Stimulated activated naive CD4-positive, alpha-beta T cell treated with Interleukin-2 at 50 U/mL for 16 hours (primary cell): ENCODE results near the gene GPC5.
"Not testable (repeated sequence)": the region's sequence is repeated elsewhere in the genome, so short reads cannot be mapped to it uniquely, and the experiment has no call there.

Experiments
- DNase-seq: peaks from one replicate; lab custom pipeline; 2025; lab: John Stamatoyannopoulos, UW

GPC5 gene

DNA sequence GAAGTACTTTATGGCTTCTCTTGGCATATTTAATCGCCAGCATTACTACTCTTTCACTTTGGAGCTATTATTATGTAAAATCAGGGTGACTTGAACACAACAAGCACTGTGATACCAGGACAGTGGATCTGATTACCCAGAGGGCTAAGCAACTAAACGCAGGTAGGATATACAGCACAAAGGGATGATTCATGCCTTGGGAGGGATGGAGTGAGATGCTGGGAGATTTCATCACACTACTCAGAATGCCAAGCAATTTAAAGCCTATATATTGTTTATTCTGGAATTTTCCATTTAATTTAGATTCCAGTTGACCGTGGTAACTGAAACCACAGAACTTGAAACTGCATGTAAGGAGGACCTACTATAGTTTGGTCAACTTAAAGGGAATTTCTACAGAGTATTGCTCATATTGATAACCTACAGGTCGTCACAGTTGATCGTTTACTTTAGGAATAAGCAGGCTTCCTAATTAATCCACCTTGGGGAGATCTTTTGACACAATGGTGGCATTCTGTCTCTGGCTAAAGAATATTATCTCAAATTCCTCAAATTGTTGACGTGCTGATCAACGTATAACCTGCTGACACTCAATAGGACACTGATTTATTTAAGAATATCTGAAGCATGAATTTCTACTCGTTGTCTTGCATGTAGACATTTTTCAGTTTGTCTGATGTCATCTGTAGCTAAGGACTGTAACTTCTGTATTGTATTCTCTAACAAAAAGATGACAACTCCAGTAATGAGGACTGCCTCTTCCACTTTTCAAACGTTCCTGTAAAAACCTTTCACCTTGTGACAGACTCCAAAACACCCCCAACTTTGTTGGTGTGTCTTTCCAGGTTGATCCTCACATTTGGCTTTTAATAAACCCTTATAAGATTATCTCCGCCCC lies 254.2 kb downstream of the GPC5 start:
- DNase-seq: no peak

DNA sequence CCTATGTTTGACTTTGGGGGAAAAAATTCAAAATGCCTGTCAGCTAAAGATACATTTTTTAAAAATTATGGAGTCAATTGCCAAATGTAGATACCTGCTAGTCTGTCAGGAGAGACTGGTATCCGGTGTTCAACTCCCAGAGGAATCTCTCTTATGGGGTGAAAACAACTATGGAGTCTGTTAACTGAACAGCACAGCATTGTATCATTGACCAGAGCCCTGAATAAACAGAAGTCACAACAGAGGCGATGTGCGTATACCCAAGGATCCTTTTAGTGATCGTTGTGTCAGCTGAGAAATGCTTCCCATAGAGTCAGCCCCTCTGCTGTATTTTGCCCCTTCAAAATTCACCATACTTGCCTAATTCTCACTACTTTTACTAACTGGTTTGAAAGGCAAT lies 257.3 kb downstream of the GPC5 start:
- DNase-seq: no peak

- no peak for DNase-seq
Measured at GRCh38 chr13:91657283-91657682, 258.9 kb downstream of the GPC5 start.

- no peak for DNase-seq
Measured at GRCh38 chr13:91659256-91660075, 261.0 kb downstream of the GPC5 start.

GRCh38 chr13:91660076-91660415 lies 261.6 kb downstream of the GPC5 start:
- no peak for DNase-seq

DNA sequence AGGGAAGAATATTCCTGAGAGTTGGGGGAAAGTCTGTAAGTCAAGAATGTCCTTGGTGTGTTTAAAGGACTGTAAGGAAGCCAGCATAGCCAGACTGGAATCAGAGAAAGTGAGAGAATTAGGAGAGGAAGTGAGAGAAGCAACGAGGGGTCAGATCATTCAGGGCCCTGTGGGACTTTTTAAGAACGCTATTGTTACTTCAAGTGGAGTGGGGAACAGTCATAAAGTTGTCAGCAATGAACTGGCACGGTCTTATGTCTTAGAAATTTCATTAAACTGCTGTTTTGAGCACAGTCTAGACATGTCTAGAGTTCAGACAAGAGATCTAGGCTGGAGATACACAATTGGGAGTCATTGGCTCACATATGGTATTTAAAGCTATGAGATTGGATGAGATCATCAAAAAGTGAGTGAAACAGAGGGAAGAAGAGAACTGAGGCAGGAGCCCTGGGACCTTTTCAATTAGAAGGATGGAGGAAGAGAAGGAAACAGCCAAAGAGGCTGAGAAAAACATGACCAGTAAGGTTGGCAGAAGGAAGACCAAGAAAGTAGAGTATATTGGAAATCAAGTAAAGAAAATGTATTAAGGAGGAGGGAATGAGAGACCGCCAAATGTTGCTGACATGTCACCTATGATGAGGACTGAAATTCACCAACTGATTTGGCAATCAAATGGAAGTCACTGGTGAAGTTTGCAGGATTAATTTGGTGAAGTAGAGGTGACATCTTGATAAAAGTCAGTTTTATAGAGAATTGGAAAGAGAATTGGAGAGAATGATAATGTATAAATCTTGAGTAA lies 263.5 kb downstream of the GPC5 start:
- DNase-seq: no peak

- no peak for DNase-seq
Measured at GRCh38 chr13:91664039-91664438, 265.6 kb downstream of the GPC5 start.

DNA sequence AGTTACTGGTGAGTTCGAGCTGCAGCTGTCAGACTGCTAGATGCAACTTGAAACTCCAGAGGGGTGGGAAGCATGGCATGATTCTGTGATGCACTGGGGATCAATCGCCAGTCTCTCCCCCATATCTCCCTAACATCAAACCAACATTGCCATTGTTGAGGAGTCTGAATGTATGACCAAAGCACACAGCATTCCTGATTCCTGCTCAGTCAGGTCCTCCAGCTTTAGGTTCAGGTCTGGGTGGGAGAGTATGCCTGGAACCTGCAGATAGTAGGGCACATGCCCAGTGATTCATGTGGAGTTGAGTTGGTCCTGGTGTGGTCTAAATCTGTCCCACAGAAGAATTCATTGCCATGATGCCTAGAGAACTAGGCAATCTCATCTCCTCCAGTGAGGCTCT lies 269.1 kb downstream of the GPC5 start:
- no peak for DNase-seq

DNA sequence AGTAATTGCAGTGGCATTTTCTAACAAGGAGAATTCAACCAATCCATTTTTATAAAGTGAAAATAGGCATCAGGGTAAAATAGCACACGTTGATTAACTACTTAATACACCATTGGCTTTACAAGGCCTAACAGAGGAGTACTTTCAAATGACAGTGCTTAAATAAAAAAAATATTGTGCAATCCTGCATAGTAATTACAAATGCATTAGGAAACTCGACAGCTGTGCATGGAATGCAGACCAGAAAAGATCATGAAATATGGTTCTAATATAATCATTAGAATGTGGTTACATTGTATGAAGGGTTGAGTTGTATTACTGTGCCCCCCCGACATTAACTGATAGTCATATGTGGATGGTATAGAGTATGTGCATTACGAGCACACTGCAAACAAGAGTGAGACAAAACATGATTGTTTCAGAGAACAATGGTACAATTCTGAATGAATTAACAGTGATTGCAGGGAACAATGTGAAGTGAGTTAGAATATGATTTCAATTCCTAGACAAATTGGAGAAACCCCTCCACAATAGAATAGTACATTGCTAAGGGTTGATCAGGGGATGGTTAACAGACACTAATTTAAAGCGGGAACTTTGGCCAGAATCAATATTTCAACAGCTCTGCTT lies 270.6 kb downstream of the GPC5 start:
- no peak for DNase-seq

GRCh38 chr13:91674347-91674746 lies 275.9 kb downstream of the GPC5 start:
- DNase-seq: not testable (repeated sequence)

DNA sequence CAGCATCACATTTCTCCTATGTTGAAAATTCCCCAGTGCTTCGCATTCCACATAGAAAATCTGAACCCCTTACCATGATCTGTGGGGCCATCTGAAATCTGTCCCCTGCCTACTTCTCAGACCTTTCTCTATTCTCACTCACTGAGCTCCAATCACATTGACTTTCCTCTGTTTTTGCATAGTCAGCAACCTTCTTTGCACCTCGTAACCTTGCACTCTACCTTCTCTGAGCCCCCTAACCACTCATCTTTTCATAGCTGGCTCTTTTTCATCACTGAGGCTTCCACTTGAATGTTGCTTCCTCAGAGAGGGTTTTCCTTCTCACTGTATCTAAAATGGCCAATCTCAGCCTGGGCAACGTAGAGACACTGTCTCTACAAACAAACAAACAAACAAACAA lies 286.3 kb downstream of the GPC5 start:
- DNase-seq: no peak

GRCh38 chr13:91690944-91691343 lies 292.5 kb downstream of the GPC5 start:
- no peak for DNase-seq

GRCh38 chr13:91693466-91693865 lies 295.0 kb downstream of the GPC5 start:
- DNase-seq: no peak

DNA sequence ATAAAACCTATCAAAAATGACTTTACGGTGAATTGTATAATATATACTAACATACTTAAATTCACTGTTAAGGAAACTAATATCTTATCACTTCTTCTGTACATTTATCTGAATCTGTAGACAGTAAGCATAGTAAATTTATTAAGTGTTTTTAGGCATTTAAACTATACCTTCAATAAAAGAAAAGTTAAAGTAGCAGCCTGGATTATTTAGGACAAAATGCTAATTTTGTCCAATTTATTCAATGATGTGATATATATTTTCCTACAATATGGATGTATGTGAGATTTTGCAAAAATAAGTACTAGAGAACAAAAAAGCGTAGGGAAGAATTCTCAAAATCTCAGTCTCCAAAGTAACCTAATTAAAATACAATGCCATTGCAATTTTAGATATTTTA lies 299.9 kb downstream of the GPC5 start:
- no peak for DNase-seq

DNA sequence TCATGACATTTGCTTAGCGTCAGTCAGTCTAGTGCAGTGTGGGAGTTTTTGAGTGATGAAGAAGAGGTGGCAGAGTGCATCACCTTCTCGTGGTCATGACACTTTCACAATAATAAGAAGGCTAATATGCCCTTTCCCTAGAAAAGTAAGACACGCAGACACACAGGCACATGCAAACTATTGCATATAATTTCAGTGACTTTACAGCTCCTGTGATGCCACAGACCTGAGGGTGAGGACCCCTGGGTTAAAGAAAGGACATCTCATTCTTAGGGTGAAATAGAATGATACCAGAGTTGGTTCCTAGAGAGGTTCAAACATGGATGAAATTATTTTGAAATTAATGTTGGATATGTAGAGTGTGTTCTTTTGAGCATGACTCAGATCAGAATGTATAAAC lies 300.3 kb downstream of the GPC5 start:
- no peak for DNase-seq

DNA sequence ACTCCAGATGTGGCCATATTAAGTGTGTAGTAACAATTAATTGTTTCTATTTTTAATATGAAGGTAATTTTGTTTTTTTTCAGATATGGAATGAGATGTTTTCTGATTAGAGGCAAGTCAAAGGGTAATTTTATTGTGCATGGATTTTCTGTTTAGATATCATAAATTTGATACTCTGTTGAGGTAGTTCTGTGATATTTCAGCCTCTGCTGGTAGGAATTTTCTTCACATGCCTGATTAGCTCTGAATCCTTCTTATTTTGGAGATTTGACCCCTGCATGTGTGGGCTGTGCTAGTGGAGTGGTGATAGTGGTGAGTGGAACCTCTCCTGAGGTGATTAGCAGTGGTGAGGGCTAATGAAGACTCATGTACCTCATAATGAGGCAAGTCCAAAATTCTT lies 301.4 kb downstream of the GPC5 start:
- no peak for DNase-seq

- no peak for DNase-seq
Measured at GRCh38 chr13:91701975-91702374, 303.6 kb downstream of the GPC5 start.

DNA sequence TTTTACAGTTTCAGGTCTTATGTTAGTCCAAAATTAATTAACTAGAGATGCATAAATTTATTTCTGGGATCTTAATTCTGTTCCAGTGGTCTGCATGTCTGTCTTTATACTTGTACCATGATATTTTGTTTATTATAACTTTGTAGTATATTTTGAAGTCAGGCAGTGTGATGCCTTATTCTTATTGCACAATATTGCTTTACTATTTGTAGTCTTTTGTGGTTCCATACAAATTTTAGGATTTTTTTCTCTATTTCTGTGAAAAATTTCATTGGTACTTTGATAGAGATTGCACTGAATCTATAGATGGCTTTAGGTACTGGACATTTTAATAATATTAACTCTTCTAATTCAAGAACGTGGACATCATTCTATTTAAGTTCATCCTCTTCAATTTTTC lies 304.0 kb downstream of the GPC5 start:
- no peak for DNase-seq

GRCh38 chr13:91704398-91704797 lies 306.0 kb downstream of the GPC5 start:
- no peak for DNase-seq

DNA sequence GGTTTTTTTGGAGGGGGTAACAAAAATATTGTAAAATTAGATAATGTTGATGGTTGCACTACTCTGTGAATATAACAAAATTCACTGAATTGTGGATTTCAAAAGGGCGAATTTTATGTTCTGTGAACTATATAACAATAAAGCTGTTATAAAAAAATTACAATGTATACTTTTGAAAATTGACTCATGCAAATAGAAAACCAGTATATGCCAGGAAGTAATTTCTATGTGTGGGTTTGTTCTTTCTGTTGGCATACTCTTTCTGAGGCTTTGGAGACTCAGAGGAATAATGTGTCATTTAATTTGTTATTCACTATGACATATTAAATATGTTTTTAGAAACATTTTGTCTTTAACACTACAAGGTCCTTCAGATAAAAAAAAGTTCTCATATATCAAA lies 310.1 kb downstream of the GPC5 start:
- no peak for DNase-seq

DNA sequence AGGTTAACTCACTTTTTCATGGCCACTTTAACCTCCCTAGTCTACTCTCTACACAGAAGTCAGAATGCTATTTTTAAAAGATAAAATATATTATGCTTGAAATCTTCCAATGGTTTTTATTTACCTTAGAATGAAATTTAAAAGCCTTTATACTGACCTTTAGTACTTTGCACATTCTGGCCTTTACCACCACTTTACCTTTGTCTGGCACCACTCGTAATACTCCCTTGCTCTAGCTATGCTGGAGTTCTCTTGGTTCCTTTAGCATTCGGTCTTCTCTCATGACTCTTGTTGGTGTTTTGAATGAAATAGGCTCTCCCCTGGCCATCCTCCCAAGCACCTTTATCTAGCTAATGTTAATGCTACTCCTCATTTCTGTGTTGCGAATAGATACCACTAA lies 310.8 kb downstream of the GPC5 start:
- DNase-seq: no peak

GRCh38 chr13:91710733-91711132 lies 312.3 kb downstream of the GPC5 start:
- no peak for DNase-seq
